Transverse colon (tissue), 3 donors: ENCODE results near the gene HNMT.

Experiments
- EP300 ChIP-seq: sonication (generic); formaldehyde crosslinking; IDR thresholded peaks from one replicate; pipeline ENCODE4 v1.6.1; 2017; ENCODE audit warnings: antibody characterized with exemption, low read depth
- POLR2A ChIP-seq: fragments of 450-650 bp; IDR thresholded peaks from one replicate; pipeline ENCODE4 v1.6.1; 2016; ENCODE audit warnings: antibody characterized with exemption, mild to moderate bottlenecking, moderate library complexity
- TF ChIP-seq, protein P1 (sequence below), 5 experiments: fragments of 200-600 bp in 3 of 5; fragments of 450-650 bp in 2 of 5; sonication (generic) in 3 of 5; IDR thresholded peaks; 1 replicate in 2 of 5; 2 replicates in 3 of 5; pipeline ENCODE4 v1.5.1; 2016 to 2017; ENCODE audit warnings: antibody characterized with exemption in 5 of 5, inconsistent platforms in 3 of 5, mild to moderate bottlenecking in 2 of 5, moderate library complexity in 1 of 5

DNA sequence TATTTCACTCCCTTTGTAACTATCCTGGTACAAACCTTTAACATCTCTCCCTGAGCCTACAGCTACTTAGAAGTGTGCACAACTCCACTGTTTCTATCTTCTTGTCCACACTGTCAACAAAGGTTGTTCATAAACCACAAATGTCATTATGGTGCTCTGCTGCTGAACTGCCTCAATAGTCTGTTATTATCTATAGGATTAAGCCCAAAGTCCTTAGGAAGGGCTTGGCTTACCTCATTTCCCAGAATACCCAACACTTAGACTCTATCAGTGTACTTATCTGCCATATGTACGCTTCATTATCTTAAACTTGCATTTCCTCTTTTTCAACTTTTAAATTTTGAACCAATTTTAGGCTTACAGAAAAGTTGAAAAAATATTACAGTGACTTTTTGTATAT is 94.2 kb downstream of the HNMT start:
- TF ChIP-seq POLR2A (no peak), EP300 (no peak)
- TF ChIP-seq, protein P1, sequence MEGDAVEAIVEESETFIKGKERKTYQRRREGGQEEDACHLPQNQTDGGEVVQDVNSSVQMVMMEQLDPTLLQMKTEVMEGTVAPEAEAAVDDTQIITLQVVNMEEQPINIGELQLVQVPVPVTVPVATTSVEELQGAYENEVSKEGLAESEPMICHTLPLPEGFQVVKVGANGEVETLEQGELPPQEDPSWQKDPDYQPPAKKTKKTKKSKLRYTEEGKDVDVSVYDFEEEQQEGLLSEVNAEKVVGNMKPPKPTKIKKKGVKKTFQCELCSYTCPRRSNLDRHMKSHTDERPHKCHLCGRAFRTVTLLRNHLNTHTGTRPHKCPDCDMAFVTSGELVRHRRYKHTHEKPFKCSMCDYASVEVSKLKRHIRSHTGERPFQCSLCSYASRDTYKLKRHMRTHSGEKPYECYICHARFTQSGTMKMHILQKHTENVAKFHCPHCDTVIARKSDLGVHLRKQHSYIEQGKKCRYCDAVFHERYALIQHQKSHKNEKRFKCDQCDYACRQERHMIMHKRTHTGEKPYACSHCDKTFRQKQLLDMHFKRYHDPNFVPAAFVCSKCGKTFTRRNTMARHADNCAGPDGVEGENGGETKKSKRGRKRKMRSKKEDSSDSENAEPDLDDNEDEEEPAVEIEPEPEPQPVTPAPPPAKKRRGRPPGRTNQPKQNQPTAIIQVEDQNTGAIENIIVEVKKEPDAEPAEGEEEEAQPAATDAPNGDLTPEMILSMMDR (IDR thresholded peaks at IDR 0.05), result no peak
